Duodenal mucosa (tissue), 2 donors: ENCODE results near the gene ATF7.
"Not testable (repeated sequence)": the region's sequence is repeated elsewhere in the genome, so short reads cannot be mapped to it uniquely, and the experiment has no call there.

Source experiments
- H3K27ac ChIP-seq: one replicate; pipeline ENCODE4 v1.7.0; 2013; ENCODE audit warnings: low read depth, low read length
- H3K27me3 ChIP-seq, 2 donors: one replicate each; pipeline ENCODE4 v1.7.0; 2013; ENCODE audit warnings: low read length in 2 of 2, control low read depth in 1 of 2; ENCODE audit not compliant: insufficient read depth in 2 of 2, control insufficient read depth in 1 of 2
- H3K36me3 ChIP-seq, 2 donors: one replicate each; pipeline ENCODE4 v1.7.0; 2013; ENCODE audit warnings: low read length in 2 of 2, control low read depth in 1 of 2; ENCODE audit not compliant: insufficient read depth in 2 of 2, control insufficient read depth in 1 of 2
- H3K4me1 ChIP-seq, 2 donors: one replicate each; pipeline ENCODE4 v1.7.0; 2013; ENCODE audit warnings: low read length in 2 of 2, control low read depth in 1 of 2; ENCODE audit not compliant: insufficient read depth in 2 of 2, control insufficient read depth in 1 of 2
- H3K4me3 ChIP-seq, 2 donors: one replicate each; pipeline ENCODE4 v1.7.0; 2013; ENCODE audit warnings: low read length in 2 of 2, low read depth in 1 of 2
- H3K9ac ChIP-seq, 2 donors: one replicate each; pipeline ENCODE4 v1.7.0; 2013; ENCODE audit warnings: low read length in 2 of 2, low read depth in 1 of 2
- H3K9me3 ChIP-seq, 2 donors: one replicate each; pipeline ENCODE4 v1.7.0; 2013; ENCODE audit warnings: low read length in 2 of 2, control low read depth in 1 of 2; ENCODE audit not compliant: control insufficient read depth in 1 of 2

The ATF7 gene

DNA sequence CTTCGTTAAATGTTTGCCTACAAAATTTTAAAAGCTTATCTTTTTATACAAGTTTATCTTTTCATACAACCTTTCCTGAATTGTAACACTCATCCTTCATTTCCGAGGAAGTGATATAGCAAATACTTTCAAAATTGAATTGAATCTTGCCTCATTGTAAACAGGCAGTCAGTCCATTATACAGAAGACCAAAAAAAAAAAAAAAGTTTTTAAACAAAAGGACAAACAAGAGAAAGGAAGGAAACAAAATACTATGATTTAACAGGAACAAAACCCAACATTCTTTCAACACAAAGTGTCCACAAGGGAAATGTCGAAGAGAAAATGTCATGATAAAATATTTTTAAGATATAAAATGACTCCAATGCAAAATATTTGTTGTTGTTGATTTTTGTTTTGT lies 8.5 kb downstream of the ATF7 start:
- H3K9me3 ChIP-seq: no peaks in the 10 kb centered on the region
- H3K4me3 ChIP-seq: no peak overlapping the region
- no peaks in the 10 kb centered on the region for H3K27me3 ChIP-seq
- H3K36me3 ChIP-seq: peaks cover 0 to 7% of the 10 kb centered on the region in 2 donors
- H3K9ac ChIP-seq: peak overlapping the region in 1 of 2 donors; percentile 10
- H3K27ac ChIP-seq: no peak overlapping the region
- peaks cover 0 to 8% of the 10 kb centered on the region in 2 donors for H3K4me1 ChIP-seq

- Histone ChIP-seq H3K4me1 (peaks cover 0 to 8% of the 10 kb centered on the region in 2 donors), H3K4me3 (no peak overlapping the region), H3K27me3 (no peaks in the 10 kb centered on the region), H3K9ac (no peak overlapping the region), H3K9me3 (no peaks in the 10 kb centered on the region), H3K36me3 (peaks cover 0 to 7% of the 10 kb centered on the region in 2 donors), H3K27ac (no peak overlapping the region)
Measured at GRCh38 chr12:53616950-53617349, 9.2 kb downstream of the ATF7 start.

DNA sequence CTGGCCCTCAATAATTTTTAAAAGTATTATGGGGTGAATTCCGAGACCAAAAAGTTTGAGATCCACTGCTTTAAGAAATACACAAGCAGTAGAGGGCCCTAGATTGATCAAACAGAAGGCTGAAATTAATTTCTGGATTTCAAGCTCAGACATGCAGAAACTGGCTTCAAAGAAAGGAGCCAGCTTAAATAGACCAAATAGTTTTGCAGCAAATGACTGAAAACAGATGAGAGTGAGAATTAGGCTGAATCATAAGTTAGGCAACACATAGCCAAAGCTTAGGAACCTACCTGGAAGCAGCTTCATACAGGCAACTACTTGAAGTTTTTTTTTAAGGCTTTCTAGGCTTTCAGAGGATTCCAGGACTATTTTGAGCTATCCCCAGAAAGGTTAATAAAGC lies 12.4 kb downstream of the ATF7 start:
- Histone ChIP-seq H3K27ac (no peak overlapping the region), H3K4me3 (no peak overlapping the region), H3K36me3 (peaks cover 0 to 7% of the 10 kb centered on the region in 2 donors), H3K4me1 (peaks cover 0 to 8% of the 10 kb centered on the region in 2 donors), H3K27me3 (no peaks in the 10 kb centered on the region), H3K9me3 (no peaks in the 10 kb centered on the region), H3K9ac (no peak overlapping the region)

DNA sequence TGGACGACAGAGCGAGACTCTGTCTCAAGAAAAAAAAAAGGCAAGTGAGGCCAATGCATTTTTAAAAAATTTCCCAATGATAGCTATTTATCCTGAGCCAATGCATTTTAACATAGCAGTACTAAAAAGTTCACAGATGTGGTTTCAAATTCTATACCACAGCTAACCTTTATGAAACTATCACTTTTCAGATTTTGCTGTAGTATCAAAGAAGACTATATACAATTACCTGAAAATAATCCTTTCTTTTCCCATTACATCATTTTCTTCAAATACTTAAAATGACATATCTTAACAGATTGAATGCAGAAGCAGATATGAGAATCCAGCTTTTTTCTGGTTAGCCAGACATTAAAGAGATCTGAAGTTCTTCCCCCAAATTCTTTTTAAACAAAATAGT lies 13.2 kb downstream of the ATF7 start:
- H3K27me3 ChIP-seq: no peaks in the 10 kb centered on the region
- H3K36me3 ChIP-seq: peaks cover 0 to 7% of the 10 kb centered on the region in 2 donors
- H3K9me3 ChIP-seq: no peaks in the 10 kb centered on the region
- no peak overlapping the region for H3K9ac ChIP-seq
- peaks cover 0 to 3% of the 10 kb centered on the region in 2 donors for H3K4me1 ChIP-seq
- H3K4me3 ChIP-seq: no peak overlapping the region
- H3K27ac ChIP-seq: no peak overlapping the region

- H3K9ac ChIP-seq: no peak overlapping the region
- no peak overlapping the region for H3K27ac ChIP-seq
- H3K4me3 ChIP-seq: no peak overlapping the region
- H3K9me3 ChIP-seq: no peaks in the 10 kb centered on the region
- peaks cover 0 to 7% of the 10 kb centered on the region in 2 donors for H3K36me3 ChIP-seq
- H3K4me1 ChIP-seq: no peaks in the 10 kb centered on the region
- no peaks in the 10 kb centered on the region for H3K27me3 ChIP-seq
Measured at GRCh38 chr12:53611304-53611703, 14.9 kb downstream of the ATF7 start.

- H3K4me1 ChIP-seq, H3K4me3 ChIP-seq, H3K27ac ChIP-seq, H3K9me3 ChIP-seq, H3K27me3 ChIP-seq, H3K9ac ChIP-seq, H3K36me3 ChIP-seq: not testable (repeated sequence)
Measured at GRCh38 chr12:53606688-53607087, 19.5 kb downstream of the ATF7 start.

DNA sequence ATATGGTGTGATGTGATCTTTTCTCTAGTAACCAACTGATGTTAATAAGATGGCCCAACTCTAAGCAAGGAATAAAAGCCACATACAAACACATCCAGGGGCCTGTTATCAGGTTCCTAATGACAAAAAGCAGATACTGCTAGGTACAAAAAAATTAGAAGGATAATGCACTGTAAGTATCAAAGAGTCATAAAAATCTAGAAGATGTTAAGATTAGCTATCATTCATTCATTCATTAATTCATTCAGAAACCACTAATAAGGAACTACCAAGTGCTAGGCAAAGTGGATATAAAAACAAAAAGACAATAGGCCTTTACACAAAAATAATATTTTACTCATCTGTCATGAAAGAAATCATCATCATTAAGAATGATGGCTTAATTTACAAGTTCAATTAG lies 21.6 kb downstream of the ATF7 start:
- Histone ChIP-seq H3K27ac (no peak overlapping the region), H3K4me3 (no peak overlapping the region), H3K9ac (no peak overlapping the region), H3K4me1 (peaks cover 0 to 5% of the 10 kb centered on the region in 2 donors), H3K27me3 (no peaks in the 10 kb centered on the region), H3K9me3 (no peaks in the 10 kb centered on the region), H3K36me3 (peaks cover 0 to 4% of the 10 kb centered on the region in 2 donors)

- H3K4me1 ChIP-seq: peaks cover 0 to 5% of the 10 kb centered on the region in 2 donors
- H3K27ac ChIP-seq: no peak overlapping the region
- no peaks in the 10 kb centered on the region for H3K9me3 ChIP-seq
- H3K27me3 ChIP-seq: no peaks in the 10 kb centered on the region
- peaks cover 0 to 4% of the 10 kb centered on the region in 2 donors for H3K36me3 ChIP-seq
- no peak overlapping the region for H3K9ac ChIP-seq
- H3K4me3 ChIP-seq: no peak overlapping the region
Measured at GRCh38 chr12:53603804-53604203, 22.4 kb downstream of the ATF7 start.

- H3K27ac ChIP-seq: no peak overlapping the region
- H3K4me1 ChIP-seq: peaks cover 0 to 5% of the 10 kb centered on the region in 2 donors
- H3K9me3 ChIP-seq: no peaks in the 10 kb centered on the region
- H3K36me3 ChIP-seq: peaks cover 0 to 4% of the 10 kb centered on the region in 2 donors
- H3K9ac ChIP-seq: no peak overlapping the region
- H3K4me3 ChIP-seq: no peak overlapping the region
- no peaks in the 10 kb centered on the region for H3K27me3 ChIP-seq
Measured at GRCh38 chr12:53603196-53603595, 23.0 kb downstream of the ATF7 start.

DNA sequence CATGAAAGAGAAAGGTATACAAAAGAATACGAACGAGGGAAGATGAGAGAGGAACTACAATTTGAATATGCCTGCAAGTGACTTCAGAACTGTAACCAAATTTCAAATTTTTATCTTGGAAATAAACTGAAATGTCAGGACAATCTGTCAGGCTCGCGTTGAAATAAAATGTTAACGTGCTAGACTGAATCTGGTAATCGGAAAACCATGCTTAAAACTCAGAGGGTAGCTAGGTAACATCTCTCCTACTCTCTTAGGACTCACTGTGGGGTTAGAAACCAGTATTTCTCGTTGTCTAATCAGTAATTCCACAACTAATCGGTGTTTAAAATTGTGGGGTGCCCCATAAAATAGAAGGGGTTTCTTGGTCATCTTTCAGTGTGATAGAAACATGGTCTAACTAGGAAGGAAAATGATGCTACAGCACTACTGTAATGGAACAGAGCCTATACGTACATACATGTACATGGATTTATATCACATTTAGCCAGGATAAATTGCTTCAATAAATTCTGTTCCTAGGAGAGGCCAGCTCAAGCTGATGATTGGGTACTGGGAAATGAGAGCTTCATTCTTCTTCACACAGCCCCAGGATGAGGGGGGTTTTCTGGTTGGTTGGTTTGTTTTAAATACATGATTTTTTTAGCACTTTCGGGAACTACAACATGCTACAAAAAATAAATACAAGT lies 23.9 kb downstream of the ATF7 start:
- Histone ChIP-seq H3K4me3 (no peak overlapping the region), H3K27me3 (no peaks in the 10 kb centered on the region), H3K9ac (no peak overlapping the region), H3K4me1 (peaks cover 0 to 5% of the 10 kb centered on the region in 2 donors), H3K9me3 (no peaks in the 10 kb centered on the region), H3K36me3 (peaks cover 0 to 4% of the 10 kb centered on the region in 2 donors), H3K27ac (no peak overlapping the region)
